OCI-LY3 (cell line): ENCODE measurements around the gene SIL1.

ENCODE experiments used
- CTCF ChIP-seq: fragments of 200-600, 300-600 bp; sonication (generic); IDR thresholded peaks from 2 replicates; pipeline ENCODE4 v1.5.1; 2014; ENCODE audit warnings: antibody characterized with exemption, low read length, low read depth
- EZH2phosphoT487 ChIP-seq: fragments of 200-600 bp; shearing (Covaris generic); IDR thresholded peaks from 2 replicates; pipeline ENCODE4 v1.6.1; 2018; ENCODE audit warnings: antibody characterized with exemption, mixed run types, low read depth

GRCh38 chr5:139188558-139189270 lies 9.5 kb downstream of the SIL1 start:
- TF ChIP-seq CTCF (no peak), EZH2phosphoT487 (no peak)
